ENCODE results near the gene HOXD3. TPM values are rescaled to one million over a fixed set of nuclear protein-coding genes. Genes with fewer than 3 reads are reported as not detected.

HOXD3 gene
- not detected in 2 replicates for total RNA-seq
- 0.11 TPM for polyA plus RNA-seq (2012)

- DNase-seq (ENCODE audit: low read depth): no peak
These were observed at the start of gene HOXD3 for GRCh38 chr2:176156807-176157498. Gene HOXD3, plus strand, starts transcription at chr2:176157307. Its CDS starts 11,808 bp downstream, at chr2:176169115.

GRCh38 chr2:176107731-176108181 is 49.4 kb upstream of the HOXD3 start:
- no peak for DNase-seq (ENCODE audit: low read depth)

- DNase-seq (ENCODE audit: low read depth): no peak
These were observed 47.8 kb upstream of the HOXD3 start for GRCh38 chr2:176109192-176109901.

GRCh38 chr2:176109946-176110345 is 47.2 kb upstream of the HOXD3 start:
- DNase-seq (ENCODE audit: low read depth): no peak

GRCh38 chr2:176110415-176111308 is 46.4 kb upstream of the HOXD3 start:
- no peak for DNase-seq (ENCODE audit: low read depth)

GRCh38 chr2:176111309-176111663 is 45.8 kb upstream of the HOXD3 start:
- DNase-seq (ENCODE audit: low read depth): peak; percentile 67

GRCh38 chr2:176111846-176112374 is 45.2 kb upstream of the HOXD3 start:
- no peak for DNase-seq (ENCODE audit: low read depth)

- no peak for DNase-seq (ENCODE audit: low read depth)
These were observed 44.5 kb upstream of the HOXD3 start for GRCh38 chr2:176112375-176113302.

- peak; percentile 9 for DNase-seq (ENCODE audit: low read depth)
These were observed 42.8 kb upstream of the HOXD3 start for GRCh38 chr2:176114120-176114929.

GRCh38 chr2:176114930-176115625 is 42.0 kb upstream of the HOXD3 start:
- no peak for DNase-seq (ENCODE audit: low read depth)

GRCh38 chr2:176115883-176116813 is 41.0 kb upstream of the HOXD3 start, which contains the start of gene HOXD10:
Gene HOXD10, plus strand, starts transcription at chr2:176116778. Its CDS starts 56 bp downstream, at chr2:176116834.
- no peak for DNase-seq (ENCODE audit: low read depth)

GRCh38 chr2:176117162-176117822 is 39.8 kb upstream of the HOXD3 start:
- DNase-seq (ENCODE audit: low read depth): no peak

- DNase-seq (ENCODE audit: low read depth): no peak
These were observed 39.2 kb upstream of the HOXD3 start for GRCh38 chr2:176117823-176118371.

- DNase-seq (ENCODE audit: low read depth): peak; percentile 23
These were observed 38.3 kb upstream of the HOXD3 start for GRCh38 chr2:176118601-176119339.

GRCh38 chr2:176120364-176121189 is 36.5 kb upstream of the HOXD3 start:
- DNase-seq (ENCODE audit: low read depth): no peak
